B cell (primary cell): Measurements from ENCODE around the gene NKG7. TPM values are rescaled to one million over a fixed set of nuclear protein-coding genes. Genes with fewer than 3 reads are reported as not detected.

Experiments used
- ATAC-seq: fragments of 200-7000 bp; cut with Tn5 transposase; one replicate; pipeline ENCODE4 v1.10.0; 2021; ENCODE audit warnings: low read depth, mild to moderate bottlenecking, moderate number of reproducible peaks, moderate library complexity
- CTCF ChIA-PET: fragments of 350-600 bp; sonication (Branson Sonifier 250); formaldehyde crosslinking; loops from one replicate; lab custom pipeline; 2021; ENCODE audit warnings: antibody characterized with exemption, inconsistent platforms; lab: Charles Lee
- POLR2A ChIA-PET: fragments of 350-600 bp; sonication (Branson Sonifier 250); formaldehyde crosslinking; loops from one replicate; lab custom pipeline; 2021; ENCODE audit warnings: antibody characterized with exemption; lab: Charles Lee
- DNase-seq: peaks from one replicate; pipeline ENCODE4 v3.0.0; 2013
- H2AFZ ChIP-seq: 2 replicates; pipeline ENCODE4 v1.6.1; 2012; ENCODE audit warnings: mild to moderate bottlenecking, low read depth, low read length; ENCODE audit not compliant: insufficient read depth, poor library complexity, severe bottlenecking
- H3K27ac ChIP-seq, 2 donors: 1 replicate in 1 of 2; 2 replicates in 1 of 2; pipeline ENCODE4 v1.5.1; 2012 to 2013; ENCODE audit warnings: low read length in 2 of 2, mild to moderate bottlenecking in 2 of 2, moderate library complexity in 1 of 2
- H3K27me3 ChIP-seq, 4 experiments: fragments of 200-600 bp in 1 of 4; sonication (generic) in 1 of 4; replicated peaks in 1 of 4; 1 replicate in 2 of 4; 2 replicates in 2 of 4; pipeline versions ENCODE4 v1.6.1 to v1.7.0; 2013 to 2016; ENCODE audit warnings: low read length in 3 of 4, mild to moderate bottlenecking in 2 of 4, mixed read lengths in 1 of 4, moderate library complexity in 1 of 4; ENCODE audit not compliant: insufficient read depth in 4 of 4, control insufficient read depth in 3 of 4; ENCODE audit errors: control extremely low read depth in 1 of 4
- H3K36me3 ChIP-seq, 2 experiments: replicated peaks in 1 of 2; 1 replicate in 1 of 2; 2 replicates in 1 of 2; pipeline versions ENCODE4 v1.6.1 to v1.7.1; 2013; ENCODE audit warnings: low read length in 1 of 2; ENCODE audit not compliant: insufficient read depth in 2 of 2, control insufficient read depth in 1 of 2; ENCODE audit errors: control extremely low read depth in 1 of 2, extremely low read depth in 1 of 2
- H3K4me1 ChIP-seq, 2 donors: fragments of 200-600 bp in 1 of 2; sonication (generic) in 1 of 2; 1 replicate in 1 of 2; 2 replicates in 1 of 2; pipeline versions ENCODE4 v1.5.1 to v1.6.1; 2013 to 2017; ENCODE audit warnings: low read length in 2 of 2; ENCODE audit not compliant: control insufficient read depth in 2 of 2, insufficient read depth in 2 of 2
- H3K4me2 ChIP-seq: replicated peaks from 2 replicates; pipeline ENCODE3; 2012; ENCODE audit warnings: mild to moderate bottlenecking, low read depth, low read length; ENCODE audit not compliant: poor library complexity, severe bottlenecking
- H3K4me3 ChIP-seq, 5 experiments: fragments of 200-600 bp in 1 of 5; sonication (generic) in 1 of 5; 1 replicate in 3 of 5; 2 replicates in 2 of 5; pipeline versions ENCODE4 v1.5.1 to v1.7.0; 2011 to 2016; ENCODE audit warnings: low read length in 4 of 5, mild to moderate bottlenecking in 4 of 5, low read depth in 2 of 5, control low read depth in 1 of 5, moderate library complexity in 1 of 5; ENCODE audit not compliant: insufficient read depth in 1 of 5; ENCODE audit errors: control extremely low read depth in 1 of 5, extremely low read depth in 1 of 5
- H3K79me2 ChIP-seq: fragments of 200-600 bp; sonication (generic); one replicate; pipeline ENCODE4 v1.6.0; 2016; ENCODE audit warnings: low read length; ENCODE audit not compliant: control insufficient read depth, insufficient read depth
- H3K9ac ChIP-seq: fragments of 200-600 bp; sonication (generic); 2 replicates; pipeline ENCODE4 v1.6.1; 2017; ENCODE audit warnings: mild to moderate bottlenecking, low read length, moderate library complexity
- H3K9me3 ChIP-seq, 3 donors: one replicate each; pipeline versions ENCODE4 v1.6.1 to v1.7.1; 2013; ENCODE audit warnings: low read length in 2 of 3; ENCODE audit not compliant: control insufficient read depth in 2 of 3, insufficient read depth in 1 of 3; ENCODE audit errors: control extremely low read depth in 1 of 3
- H4K20me1 ChIP-seq: 2 replicates; pipeline ENCODE4 v1.6.0; 2012; ENCODE audit warnings: mild to moderate bottlenecking, low read length; ENCODE audit not compliant: insufficient read depth, control insufficient read depth, poor library complexity, severe bottlenecking
- H3K27ac Mint-ChIP-seq: one replicate; pipeline ENCODE4 v1.8.0; 2021; ENCODE audit warnings: mixed read lengths
- H3K27me3 Mint-ChIP-seq: one replicate; pipeline ENCODE4 v1.8.0; 2021; ENCODE audit warnings: mixed read lengths
- H3K4me1 Mint-ChIP-seq: one replicate; pipeline ENCODE4 v1.8.0; 2021; ENCODE audit warnings: mixed read lengths
- H3K4me3 Mint-ChIP-seq: one replicate; pipeline ENCODE4 v1.8.0; 2021; ENCODE audit warnings: mixed read lengths
- H3K9me3 Mint-ChIP-seq: one replicate; pipeline ENCODE4 v1.8.0; 2022; ENCODE audit warnings: mixed read lengths; ENCODE audit not compliant: insufficient read depth
- CTCF ChIP-seq: fragments of 200-600 bp; IDR thresholded peaks from one replicate; pipeline ENCODE4 v1.8.0; 2022; ENCODE audit warnings: antibody characterized with exemption, mild to moderate bottlenecking
- EZH2 ChIP-seq: IDR thresholded peaks from 2 replicates; pipeline ENCODE4 v1.6.1; 2012; ENCODE audit warnings: borderline replicate concordance, low read depth, mild to moderate bottlenecking, moderate library complexity, low read length; ENCODE audit not compliant: insufficient read depth, poor library complexity, severe bottlenecking
- WGBS: methylation state at CpG from one replicate; pipeline ENCODE4 v1.1.5; 2013; ENCODE audit warnings: missing lambda C conversion rate; ENCODE audit not compliant: insufficient coverage; 5-methylcytosine and 5-hydroxymethylcytosine counted together
- intact Hi-C: fragments of 100-400 bp; cut with micrococcal nuclease; formaldehyde crosslinking; loops from one replicate; pipeline ENCODE4 v1.10.0; 2022
- polyA plus RNA-seq: library from polyadenylated mRNA; depleted of rRNA; stranded (reverse); fragments of >200 nt; gene quantifications from 2 replicates; pipeline ENCODE4 v1.2.3, GENCODE V29; 2012
- total RNA-seq, 2 donors: library from RNA; stranded (reverse); fragments of 120-200 nt in 1 of 2; gene quantifications; 1 replicate in 1 of 2; 2 replicates in 1 of 2; pipeline versions ENCODE4 v1.2.3 to v1.2.4, GENCODE V29; 2013 to 2022

NKG7 gene
- total and polyA plus RNA-seq, 2 donors (not counting 1 experiment from before 2014, with no cell fraction given) = 1.9 to 6.6 TPM

DNA sequence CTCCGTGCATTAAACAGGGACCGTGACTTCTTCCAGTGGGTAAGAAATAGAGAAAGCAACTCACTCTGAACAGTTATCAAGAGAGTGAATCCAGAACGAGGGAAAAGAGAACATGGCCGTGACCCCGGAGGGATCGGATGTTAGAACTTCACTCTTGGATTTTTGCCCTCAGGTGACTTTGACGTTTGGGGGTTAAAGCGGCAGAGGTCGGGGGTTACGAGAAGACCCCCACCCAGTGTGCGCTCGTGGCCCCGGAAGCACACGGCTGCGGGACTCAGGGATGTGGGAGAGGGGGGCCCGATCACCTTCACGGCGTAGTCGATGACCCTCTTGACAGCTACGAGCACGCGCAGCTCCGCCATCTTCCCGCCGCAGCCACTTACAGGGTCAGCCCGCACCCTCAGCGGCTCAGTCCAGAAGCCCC is 6.5 kb downstream of the NKG7 start, which contains the start of gene ETFB:
Gene ETFB (minus strand): TSS at position 424 of the 424 bp plus-strand sequence. CDS start 62 bp downstream, at position 362.
- H2AFZ ChIP-seq = peak within 1 kb of the TSS; percentile 89
- under 1% methylated on average over 27 of the region's 27 CpGs for WGBS

More for the DNA sequence above, 6.5 kb downstream of the NKG7 start, which contains the start of gene ETFB:
- Histone ChIP-seq H3K9ac (peak within 1 kb of the TSS; percentile 83), H3K79me2 (peaks cover 11% of the 10 kb centered on the region), H3K27me3 (no peaks in the 10 kb centered on the region), H3K27ac (peak within 1 kb of the TSS; percentile 80 to 87), H3K4me1 (peaks cover 5 to 31% of the 10 kb centered on the region in 2 donors), H3K4me2 (peak within 1 kb of the TSS; percentile 98), H4K20me1 (no peaks in the 10 kb centered on the region), H3K4me3 (peak within 1 kb of the TSS; percentile 73 to 94 (median 78)), H3K36me3 (no peaks in the 10 kb centered on the region), H3K9me3 (no peaks in the 10 kb centered on the region)
- ATAC-seq (no peak), DNase-seq (no peak)
- intact Hi-C loops = loop anchor here (1.0 to 2.0 kb wide), 2 partner anchors 22 to 241 kb away; no protein-coding TSS in a partner anchor
- POLR2A ChIA-PET = interaction anchor here (0.5 to 1.2 kb wide), 4 partner anchors 24 to 1035 kb away, joined by 3 to 14 read pairs (median 6); partner anchors contain the start of gene VSIG10L
- H3K9me3 Mint-ChIP-seq = no peaks in the 10 kb centered on the region
- peaks cover 37% of the 10 kb centered on the region for H3K4me1 Mint-ChIP-seq
- CTCF ChIA-PET = interaction anchor here (0.5 to 1.5 kb wide), 6 partner anchors 23 to 1991 kb away, joined by 3 to 7 read pairs (median 4); no protein-coding TSS in a partner anchor
- peak within 1 kb of the TSS; percentile 97 for H3K4me3 Mint-ChIP-seq
- peak within 1 kb of the TSS; percentile 95 for H3K27ac Mint-ChIP-seq
- H3K27me3 Mint-ChIP-seq = no peaks in the 10 kb centered on the region
- no peak for TF ChIP-seq CTCF
- no peak for TF ChIP-seq EZH2
